ENCODE data around the gene USB1.

The USB1 gene

GRCh38 chr16:57959121-57959520, 42.1 kb upstream of the USB1 start:
- no peak for TF ChIP-seq ZNF549 (tag by site-specific recombination; IDR thresholded peaks at IDR 0.05)
- no peak for TF ChIP-seq MZF1 (tag by site-specific recombination; IDR thresholded peaks at IDR 0.05; ENCODE audit: borderline replicate concordance)
- no peak for TF ChIP-seq ZBTB8A (tag by site-specific recombination; IDR thresholded peaks at IDR 0.05)
- no peak for TF ChIP-seq ZNF664 (tag by site-specific recombination; IDR thresholded peaks at IDR 0.05)
- no peak for TF ChIP-seq AEBP2 (tag by site-specific recombination; IDR thresholded peaks at IDR 0.05; ENCODE audit: borderline replicate concordance)
- no peak for TF ChIP-seq ZNF335 (tag by site-specific recombination; conservative IDR thresholded peaks at IDR 0.05)
- no peak for TF ChIP-seq SALL2 (tag by site-specific recombination; IDR thresholded peaks at IDR 0.05; ENCODE audit: borderline replicate concordance)
- TF ChIP-seq SCRT2 (tag by site-specific recombination; IDR thresholded peaks at IDR 0.05) = no peak
- no peak for TF ChIP-seq ZNF266 (tag by site-specific recombination; IDR thresholded peaks at IDR 0.05; ENCODE audit: low read depth)
- TF ChIP-seq GLIS2 (tag by site-specific recombination; IDR thresholded peaks at IDR 0.05) = no peak
- no peak for TF ChIP-seq ZBTB11 (tag by site-specific recombination; conservative IDR thresholded peaks at IDR 0.05; ENCODE audit: low read depth)
- no peak for TF ChIP-seq ZNF585B (tag by site-specific recombination; IDR thresholded peaks at IDR 0.05)
- TF ChIP-seq OSR2 (tag by site-specific recombination; IDR thresholded peaks at IDR 0.05) = no peak
- no peak for TF ChIP-seq REPIN1 (tag by site-specific recombination; IDR thresholded peaks at IDR 0.05; ENCODE audit: low read depth)
- TF ChIP-seq ZNF596 (tag by site-specific recombination; IDR thresholded peaks at IDR 0.05) = no peak
- no peak for TF ChIP-seq KLF8 (tag by site-specific recombination; IDR thresholded peaks at IDR 0.05)
- no peak for TF ChIP-seq ZNF830 (tag by site-specific recombination; IDR thresholded peaks at IDR 0.05; ENCODE audit: low read depth)
- TF ChIP-seq ZIC2 (tag by site-specific recombination; IDR thresholded peaks at IDR 0.05) = no peak
- Histone ChIP-seq H3K27ac (ENCODE audit: extremely low read depth, low read depth, low read length) (no peak overlapping the region), H3K4me3 (ENCODE audit: low read depth, low read length) (no peak overlapping the region), H3K9me3 (ENCODE audit: control insufficient read depth, insufficient read depth, low read depth, low read length) (no peaks in the 10 kb centered on the region), H3K4me1 (ENCODE audit: control insufficient read depth, insufficient read depth, low read length) (no peaks in the 10 kb centered on the region), H3K36me3 (ENCODE audit: control insufficient read depth in 2 of 2, insufficient read depth in 1 of 2, low read length in 2 of 2) (no peaks in the 10 kb centered on the region)
- POLR2A ChIA-PET = no interaction called here
- CTCF ChIA-PET = no interaction called here

DNA sequence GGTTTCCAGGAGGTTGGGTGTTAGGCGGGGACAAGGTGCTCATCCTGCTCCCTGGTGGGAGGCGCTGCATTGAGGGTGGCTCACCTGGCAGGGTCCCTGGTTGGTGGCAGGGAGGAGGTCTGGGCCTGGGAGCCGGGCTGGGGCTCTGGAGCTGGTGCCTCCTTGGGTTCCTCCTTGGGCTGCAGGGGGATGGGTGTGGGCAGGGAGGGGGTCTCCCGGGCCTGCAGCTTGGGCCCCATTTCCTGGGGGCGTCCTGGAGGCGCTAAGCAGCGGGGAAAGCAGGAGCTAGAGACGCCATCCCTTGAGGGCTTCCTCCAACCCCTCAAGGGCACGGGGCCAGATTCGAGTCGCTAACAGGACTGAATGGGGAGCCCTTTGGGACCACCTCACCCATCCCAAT, 41.4 kb upstream of the USB1 start:
- ChIA-PET CTCF (no interaction called here), POLR2A (no interaction called here)
- H3K9me3 ChIP-seq (ENCODE audit: control insufficient read depth, insufficient read depth, low read depth, low read length) = no peaks in the 10 kb centered on the region
- no peaks in the 10 kb centered on the region for H3K4me1 ChIP-seq (ENCODE audit: control insufficient read depth, insufficient read depth, low read length)
- no peak for TF ChIP-seq ZNF529 (tag by site-specific recombination; IDR thresholded peaks at IDR 0.05; ENCODE audit: insufficient replicate concordance)
- TF ChIP-seq TRIM28 (IDR thresholded peaks at IDR 0.05; ENCODE audit: borderline replicate concordance, low read length) = no peak
- TF ChIP-seq ZNF132 (tag by site-specific recombination; IDR thresholded peaks at IDR 0.05; ENCODE audit: borderline replicate concordance) = no peak
- TF ChIP-seq ZFHX2 (tag by site-specific recombination; conservative IDR thresholded peaks at IDR 0.05) = no peak
- no peak for TF ChIP-seq SCRT1 (tag by site-specific recombination; IDR thresholded peaks at IDR 0.05; ENCODE audit: borderline replicate concordance)
- no peak for TF ChIP-seq ZNF121 (tag by site-specific recombination; IDR thresholded peaks at IDR 0.05)
- TF ChIP-seq, protein P1, sequence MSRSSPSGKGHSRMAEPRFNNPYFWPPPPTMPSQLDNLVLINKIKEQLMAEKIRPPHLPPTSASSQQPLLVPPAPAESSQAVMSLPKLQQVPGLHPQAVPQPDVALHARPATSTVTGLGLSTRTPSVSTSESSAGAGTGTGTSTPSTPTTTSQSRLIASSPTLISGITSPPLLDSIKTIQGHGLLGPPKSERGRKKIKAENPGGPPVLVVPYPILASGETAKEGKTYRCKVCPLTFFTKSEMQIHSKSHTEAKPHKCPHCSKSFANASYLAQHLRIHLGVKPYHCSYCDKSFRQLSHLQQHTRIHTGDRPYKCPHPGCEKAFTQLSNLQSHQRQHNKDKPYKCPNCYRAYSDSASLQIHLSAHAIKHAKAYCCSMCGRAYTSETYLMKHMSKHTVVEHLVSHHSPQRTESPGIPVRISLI (tag by site-specific recombination; IDR thresholded peaks at IDR 0.05) = no peak
- no peak for TF ChIP-seq ZNF274 (IDR thresholded peaks at IDR 0.05; ENCODE audit: low read length)
- TF ChIP-seq ZNF274 (tag by site-specific recombination; IDR thresholded peaks at IDR 0.05; ENCODE audit: borderline replicate concordance) = no peak
- TF ChIP-seq ZNF341 (tag by site-specific recombination; IDR thresholded peaks at IDR 0.05; ENCODE audit: low read depth) = no peak
- TF ChIP-seq ZNF610 (tag by site-specific recombination; IDR thresholded peaks at IDR 0.05; ENCODE audit: borderline replicate concordance) = no peak
- TF ChIP-seq ZFP37 (tag by site-specific recombination; IDR thresholded peaks at IDR 0.05) = no peak
- no peak for TF ChIP-seq WT1 (tag by site-specific recombination; IDR thresholded peaks at IDR 0.05)
- no peak for TF ChIP-seq ZNF660 (tag by site-specific recombination; IDR thresholded peaks at IDR 0.05)
- TF ChIP-seq ZNF670 (tag by site-specific recombination; IDR thresholded peaks at IDR 0.05; ENCODE audit: low read depth) = no peak
- no peak for TF ChIP-seq ZNF791 (tag by site-specific recombination; IDR thresholded peaks at IDR 0.05)
- TF ChIP-seq ZNF596 (tag by site-specific recombination; IDR thresholded peaks at IDR 0.05) = no peak
- H3K27ac ChIP-seq (ENCODE audit: extremely low read depth, low read depth, low read length) = no peak overlapping the region
- H3K36me3 ChIP-seq (ENCODE audit: control insufficient read depth in 2 of 2, insufficient read depth in 1 of 2, low read length in 2 of 2) = no peaks in the 10 kb centered on the region
- H3K4me3 ChIP-seq (ENCODE audit: low read depth, low read length) = no peak overlapping the region

Measured in HEK293 (cell line).